Measurements from ENCODE around the gene ZBTB4. TPM values are rescaled to one million over a fixed set of nuclear protein-coding genes. Genes with fewer than 3 reads are reported as not detected.
A peak's percentile ranks its signal among the peaks of the same experiment; 100 is the strongest.

ZBTB4 gene
- total and polyA plus RNA-seq, 9 of the 15 experiments (the other 6 are each of a cell fraction or from before 2014, with no cell fraction given), result 0.92 to 6.9 (median 3.3) TPM

DNA sequence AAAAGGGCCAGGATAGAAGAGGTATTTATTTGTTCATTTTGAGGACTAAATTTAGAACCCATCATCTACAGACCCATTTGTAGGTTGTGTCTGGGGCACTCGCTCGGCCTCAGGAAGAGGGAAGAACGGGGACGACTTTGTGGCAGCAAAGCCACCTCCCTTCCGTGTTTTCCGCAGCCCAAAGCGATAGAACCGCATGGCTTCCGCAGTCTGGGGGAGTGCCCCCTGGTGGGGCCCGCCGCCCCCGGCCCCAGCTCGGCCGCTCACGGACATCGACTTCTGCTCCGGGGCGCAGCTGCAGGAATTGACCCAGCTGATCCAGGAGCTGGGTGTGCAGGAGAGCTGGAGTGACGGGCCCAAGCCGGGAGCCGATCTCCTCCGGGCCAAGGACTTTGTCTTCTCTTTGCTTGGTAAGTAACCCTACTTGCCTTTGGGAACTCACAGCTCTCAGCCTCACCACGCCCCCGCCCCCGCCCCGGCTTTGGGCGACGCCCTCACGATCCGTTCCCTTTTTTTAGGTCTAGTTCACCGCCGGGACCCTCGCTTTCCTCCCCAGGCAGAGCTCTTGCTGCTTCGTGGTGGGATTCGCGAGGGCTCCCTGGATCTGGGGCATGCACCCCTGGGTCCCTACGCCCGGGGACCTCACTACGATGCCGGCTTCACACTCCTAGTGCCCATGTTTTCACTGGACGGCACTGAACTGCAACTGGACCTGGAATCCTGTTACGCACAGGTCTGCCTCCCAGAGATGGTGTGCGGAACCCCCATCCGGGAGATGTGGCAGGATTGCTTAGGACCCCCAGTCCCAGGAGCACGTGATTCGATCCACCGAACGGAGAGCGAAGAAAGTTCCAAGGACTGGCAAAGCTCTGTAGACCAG lies 43.5 kb downstream of the ZBTB4 start (continued):
- TF ChIP-seq TAF1 (IDR thresholded peaks at IDR 0.05; ENCODE audit: control insufficient read depth, extremely low read depth, insufficient read depth, low read length, severe bottlenecking) (no peak), GABPA (tag; conservative IDR thresholded peaks at IDR 0.05; ENCODE audit: low read depth) (no peak), ZNF134 (CRISPR knock-in tag; conservative IDR thresholded peaks at IDR 0.05) (no peak), ELF4 (CRISPR knock-in tag; IDR thresholded peaks at IDR 0.05) (no peak), MLX (CRISPR knock-in tag; conservative IDR thresholded peaks at IDR 0.05) (no peak), VEZF1 (CRISPR knock-in tag; IDR thresholded peaks at IDR 0.05) (peak; percentile 41), NR3C1 (CRISPR knock-in tag; IDR thresholded peaks at IDR 0.05) (no peak), ZNF507 (tag; conservative IDR thresholded peaks at IDR 0.05) (no peak), ZNF316 (IDR thresholded peaks at IDR 0.05) (no peak), HNRNPLL (IDR thresholded peaks at IDR 0.05; ENCODE audit: low read depth, low read length, poor library complexity, severe bottlenecking) (peak; percentile 95), ZNF655 (CRISPR knock-in tag; IDR thresholded peaks at IDR 0.05) (no peak), ZNF583 (CRISPR knock-in tag; IDR thresholded peaks at IDR 0.05) (no peak), ZNF589 (CRISPR knock-in tag; IDR thresholded peaks at IDR 0.05; ENCODE audit: low read depth) (no peak), SMARCC2 (IDR thresholded peaks at IDR 0.05; ENCODE audit: low read depth) (no peak), NR2C1 (IDR thresholded peaks at IDR 0.05) (no peak), NR2C1 (tag; IDR thresholded peaks at IDR 0.05) (no peak), ZNF586 (CRISPR knock-in tag; conservative IDR thresholded peaks at IDR 0.05) (no peak), BDP1 (IDR thresholded peaks at IDR 0.05; ENCODE audit: insufficient read depth, insufficient read length) (no peak), NBN (IDR thresholded peaks at IDR 0.05; ENCODE audit: low read depth) (no peak), XRCC4 (IDR thresholded peaks at IDR 0.05; ENCODE audit: extremely low read depth, insufficient read depth, insufficient read length) (no peak)
- TF ChIP-seq, protein P1, sequence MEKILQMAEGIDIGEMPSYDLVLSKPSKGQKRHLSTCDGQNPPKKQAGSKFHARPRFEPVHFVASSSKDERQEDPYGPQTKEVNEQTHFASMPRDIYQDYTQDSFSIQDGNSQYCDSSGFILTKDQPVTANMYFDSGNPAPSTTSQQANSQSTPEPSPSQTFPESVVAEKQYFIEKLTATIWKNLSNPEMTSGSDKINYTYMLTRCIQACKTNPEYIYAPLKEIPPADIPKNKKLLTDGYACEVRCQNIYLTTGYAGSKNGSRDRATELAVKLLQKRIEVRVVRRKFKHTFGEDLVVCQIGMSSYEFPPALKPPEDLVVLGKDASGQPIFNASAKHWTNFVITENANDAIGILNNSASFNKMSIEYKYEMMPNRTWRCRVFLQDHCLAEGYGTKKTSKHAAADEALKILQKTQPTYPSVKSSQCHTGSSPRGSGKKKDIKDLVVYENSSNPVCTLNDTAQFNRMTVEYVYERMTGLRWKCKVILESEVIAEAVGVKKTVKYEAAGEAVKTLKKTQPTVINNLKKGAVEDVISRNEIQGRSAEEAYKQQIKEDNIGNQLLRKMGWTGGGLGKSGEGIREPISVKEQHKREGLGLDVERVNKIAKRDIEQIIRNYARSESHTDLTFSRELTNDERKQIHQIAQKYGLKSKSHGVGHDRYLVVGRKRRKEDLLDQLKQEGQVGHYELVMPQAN (IDR thresholded peaks at IDR 0.05; ENCODE audit: borderline replicate concordance), result peak; percentile 55; the same call in 1 of the 2 replicates
- TF ChIP-seq, protein P2, sequence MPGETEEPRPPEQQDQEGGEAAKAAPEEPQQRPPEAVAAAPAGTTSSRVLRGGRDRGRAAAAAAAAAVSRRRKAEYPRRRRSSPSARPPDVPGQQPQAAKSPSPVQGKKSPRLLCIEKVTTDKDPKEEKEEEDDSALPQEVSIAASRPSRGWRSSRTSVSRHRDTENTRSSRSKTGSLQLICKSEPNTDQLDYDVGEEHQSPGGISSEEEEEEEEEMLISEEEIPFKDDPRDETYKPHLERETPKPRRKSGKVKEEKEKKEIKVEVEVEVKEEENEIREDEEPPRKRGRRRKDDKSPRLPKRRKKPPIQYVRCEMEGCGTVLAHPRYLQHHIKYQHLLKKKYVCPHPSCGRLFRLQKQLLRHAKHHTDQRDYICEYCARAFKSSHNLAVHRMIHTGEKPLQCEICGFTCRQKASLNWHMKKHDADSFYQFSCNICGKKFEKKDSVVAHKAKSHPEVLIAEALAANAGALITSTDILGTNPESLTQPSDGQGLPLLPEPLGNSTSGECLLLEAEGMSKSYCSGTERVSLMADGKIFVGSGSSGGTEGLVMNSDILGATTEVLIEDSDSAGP (CRISPR knock-in tag; IDR thresholded peaks at IDR 0.05), result no peak
